H1 (cell line): ENCODE measurements around the gene HEPACAM. TPM values are rescaled to one million over a fixed set of nuclear protein-coding genes. Genes with fewer than 3 reads are reported as not detected.

ENCODE experiments used
- CTCF ChIA-PET: fragments of 300-600 bp; sonication (Branson Sonifier 250); formaldehyde crosslinking; loops from one replicate; lab custom pipeline; 2021; ENCODE audit not compliant: partially characterized antibody; lab: Charles Lee
- POLR2A ChIA-PET: fragments of 300-600 bp; sonication (Branson Sonifier 250); formaldehyde crosslinking; loops from one replicate; lab custom pipeline; 2021; ENCODE audit warnings: inconsistent platforms; ENCODE audit not compliant: partially characterized antibody; lab: Charles Lee
- DNase-seq, 2 experiments: peaks; one replicate each; pipeline versions ENCODE4 v3.0.0 to v3.0.0-alpha.2; 2010 to 2022; ENCODE audit warnings: low spot score in 2 of 2, low read depth in 1 of 2, mixed read lengths in 1 of 2
- FAIRE-seq: peaks from 2 replicates; lab custom pipeline; 2011; peaks lifted over from hg19 to GRCh38; lab: Jason Lieb, UNC
- H2AFZ ChIP-seq: 2 replicates; pipeline ENCODE4 v1.8.1; 2012; ENCODE audit warnings: low read length, inconsistent platforms
- H2AK5ac ChIP-seq: 2 replicates; pipeline ENCODE4 v1.6.1; 2013; ENCODE audit warnings: low read depth, low read length
- H2BK120ac ChIP-seq: replicated peaks from 2 replicates; pipeline ENCODE3; 2013; ENCODE audit warnings: low read depth, low read length, inconsistent platforms
- H2BK12ac ChIP-seq: 2 replicates; pipeline ENCODE4 v1.6.1; 2013; ENCODE audit warnings: low read depth, low read length
- H2BK15ac ChIP-seq: 2 replicates; pipeline ENCODE4 v1.6.1; 2013; ENCODE audit warnings: low read length
- H2BK20ac ChIP-seq: 2 replicates; pipeline ENCODE4 v1.6.1; 2013; ENCODE audit warnings: low read length
- H2BK5ac ChIP-seq: 2 replicates; pipeline ENCODE4 v1.6.1; 2013; ENCODE audit warnings: low read depth, low read length
- H3K14ac ChIP-seq: 2 replicates; pipeline ENCODE4 v1.6.1; 2013; ENCODE audit warnings: inconsistent platforms; ENCODE audit not compliant: insufficient read length
- H3K18ac ChIP-seq: 2 replicates; pipeline ENCODE4 v1.6.1; 2013; ENCODE audit warnings: low read length; ENCODE audit errors: extremely low read depth
- H3K23ac ChIP-seq: 2 replicates; pipeline ENCODE4 v1.6.1; 2013; ENCODE audit warnings: inconsistent platforms; ENCODE audit not compliant: insufficient read length
- H3K23me2 ChIP-seq: 2 replicates; pipeline ENCODE4 v1.6.1; 2013; ENCODE audit warnings: low read depth, low read length
- H3K27ac ChIP-seq: 2 replicates; pipeline ENCODE4 v1.6.1; 2011; ENCODE audit warnings: low read depth, low read length, inconsistent platforms
- H3K27me3 ChIP-seq, 4 experiments: replicated peaks in 1 of 4; 1 replicate in 1 of 4; 2 replicates in 3 of 4; pipeline versions ENCODE4 v1.6.1 to v1.8.1; 2011 to 2013; ENCODE audit warnings: low read length in 3 of 4, mild to moderate bottlenecking in 3 of 4, inconsistent platforms in 2 of 4, mixed read lengths in 2 of 4, moderate library complexity in 1 of 4; ENCODE audit not compliant: control insufficient read depth in 3 of 4, insufficient read depth in 3 of 4; ENCODE audit errors: extremely low read depth in 1 of 4
- H3K36me3 ChIP-seq, 4 experiments: 2 replicates each; pipeline versions ENCODE4 v1.6.1 to v1.8.1; 2011 to 2013; ENCODE audit warnings: mild to moderate bottlenecking in 4 of 4, low read length in 3 of 4, moderate library complexity in 2 of 4, control low read depth in 1 of 4, inconsistent platforms in 1 of 4; ENCODE audit not compliant: insufficient read depth in 4 of 4, control insufficient read depth in 2 of 4
- H3K4ac ChIP-seq: replicated peaks from 2 replicates; pipeline ENCODE3; 2013; ENCODE audit warnings: low read length, low read depth, mixed read lengths, inconsistent platforms; ENCODE audit not compliant: insufficient read length
- H3K4me1 ChIP-seq, 4 experiments: replicated peaks in 1 of 4; 1 replicate in 1 of 4; 2 replicates in 3 of 4; pipeline versions ENCODE4 v1.6.1 to v1.8.1; 2011 to 2013; ENCODE audit warnings: low read length in 3 of 4, inconsistent platforms in 2 of 4, mixed read lengths in 1 of 4; ENCODE audit not compliant: insufficient read depth in 4 of 4, control insufficient read depth in 3 of 4
- H3K4me2 ChIP-seq, 2 experiments: 2 replicates each; pipeline versions ENCODE4 v1.6.1 to v1.8.1; 2011 to 2013; ENCODE audit warnings: low read depth in 2 of 2, low read length in 2 of 2, control low read depth in 1 of 2, inconsistent platforms in 1 of 2, mild to moderate bottlenecking in 1 of 2; ENCODE audit not compliant: insufficient read depth in 1 of 2
- H3K4me3 ChIP-seq, 4 experiments: fragments of 200-600, 300-600 bp in 1 of 4; sonication (generic), shearing (Covaris generic), sonication (Bioruptor Twin) in 1 of 4; 2 replicates each; pipeline versions ENCODE4 v1.5.1 to v1.8.1; 2011 to 2016; ENCODE audit warnings: low read length in 4 of 4, low read depth in 3 of 4, control low read depth in 2 of 4, inconsistent platforms in 2 of 4, mild to moderate bottlenecking in 2 of 4, mixed read lengths in 1 of 4, moderate library complexity in 1 of 4; ENCODE audit not compliant: insufficient read depth in 2 of 4; ENCODE audit errors: extremely low read depth in 1 of 4
- H3K56ac ChIP-seq: replicated peaks from 2 replicates; pipeline ENCODE3; 2013; ENCODE audit warnings: low read depth, mild to moderate bottlenecking, mixed read lengths, low read length, inconsistent platforms; ENCODE audit not compliant: insufficient read length
- H3K79me1 ChIP-seq: 2 replicates; pipeline ENCODE4 v1.6.1; 2013; ENCODE audit warnings: low read depth, low read length, control low read depth
- H3K79me2 ChIP-seq, 2 experiments: 2 replicates each; pipeline versions ENCODE4 v1.6.1 to v1.8.1; 2012 to 2013; ENCODE audit warnings: low read length in 2 of 2, mild to moderate bottlenecking in 2 of 2, inconsistent platforms in 1 of 2; ENCODE audit not compliant: insufficient read depth in 2 of 2, control insufficient read depth in 1 of 2
- H3K9ac ChIP-seq, 4 experiments: replicated peaks in 1 of 4; 1 replicate in 1 of 4; 2 replicates in 3 of 4; pipeline versions ENCODE4 v1.6.1 to v1.8.1; 2011 to 2013; ENCODE audit warnings: low read depth in 3 of 4, low read length in 3 of 4, control low read depth in 2 of 4, mild to moderate bottlenecking in 2 of 4, moderate library complexity in 2 of 4, inconsistent platforms in 1 of 4; ENCODE audit errors: extremely low read depth in 1 of 4
- H3K9me3 ChIP-seq, 2 experiments: 2 replicates each; pipeline versions ENCODE4 v1.6.1 to v1.8.1; 2012 to 2013; ENCODE audit warnings: mild to moderate bottlenecking in 2 of 2, moderate library complexity in 2 of 2, control low read depth in 1 of 2, inconsistent platforms in 1 of 2, low read depth in 1 of 2, low read length in 1 of 2, mixed read lengths in 1 of 2; ENCODE audit not compliant: insufficient read depth in 2 of 2
- H4K20me1 ChIP-seq, 2 experiments: replicated peaks in 1 of 2; 2 replicates each; pipeline versions ENCODE3 to v1.8.1; 2011 to 2013; ENCODE audit warnings: inconsistent platforms in 2 of 2, low read length in 2 of 2, mild to moderate bottlenecking in 1 of 2; ENCODE audit not compliant: insufficient read depth in 2 of 2, control insufficient read depth in 1 of 2
- H4K5ac ChIP-seq: 2 replicates; pipeline ENCODE4 v1.6.1; 2013; ENCODE audit warnings: low read length, low read depth, mixed read lengths, inconsistent platforms; ENCODE audit not compliant: insufficient read length
- H4K8ac ChIP-seq: 2 replicates; pipeline ENCODE4 v1.8.0; 2013; ENCODE audit warnings: mild to moderate bottlenecking, moderate library complexity, low read length, inconsistent platforms; ENCODE audit not compliant: insufficient read depth; ENCODE audit errors: extremely low read depth
- H4K91ac ChIP-seq: replicated peaks from 2 replicates; pipeline ENCODE3; 2013; ENCODE audit warnings: low read length, mixed read lengths, inconsistent platforms; ENCODE audit not compliant: insufficient read length
- CHD2 ChIP-seq: IDR thresholded peaks from 2 replicates; pipeline ENCODE4 v1.6.1; 2012; ENCODE audit warnings: low read length, improper control_type of control experiment
- KDM5A ChIP-seq: fragments of 200-600 bp; IDR thresholded peaks from 2 replicates; pipeline ENCODE4 v1.7.1; 2012; ENCODE audit warnings: mild to moderate bottlenecking, low read length, inconsistent platforms, mixed read lengths
- POLR2AphosphoS5 ChIP-seq: IDR thresholded peaks from 2 replicates; pipeline ENCODE4 v1.6.1; 2011; ENCODE audit warnings: low read depth, low read length
- RXRA ChIP-seq: IDR thresholded peaks from 2 replicates; pipeline ENCODE4 v1.6.1; 2011; ENCODE audit warnings: low read depth, mild to moderate bottlenecking, low read length, moderate library complexity; ENCODE audit not compliant: insufficient read depth
- SRF ChIP-seq: IDR thresholded peaks from 2 replicates; pipeline ENCODE4 v1.6.1; 2011; ENCODE audit warnings: mild to moderate bottlenecking, low read depth, low read length, moderate library complexity
- YY1 ChIP-seq: IDR thresholded peaks from 2 replicates; pipeline ENCODE4 v1.6.1; 2011; ENCODE audit warnings: low read depth, mild to moderate bottlenecking, low read length
- WGBS, 2 experiments: shearing (Covaris generic) in 1 of 2; methylation state at CpG; one replicate each; pipeline versions ENCODE4 v1.1.6 to v1.1.7; 2013 to 2015; ENCODE audit warnings: low lambda C conversion rate in 2 of 2, mixed read lengths in 2 of 2, inconsistent platforms in 1 of 2, low coverage in 1 of 2, missing lambda C conversion rate in 1 of 2; ENCODE audit not compliant: insufficient replicate concordance in 2 of 2, insufficient coverage in 1 of 2, insufficient read length in 1 of 2; ENCODE audit errors: extremely low coverage in 1 of 2, missing lambda C conversion rate in 1 of 2; 5-methylcytosine and 5-hydroxymethylcytosine counted together
- polyA plus RNA-seq, 7 experiments: library from polyadenylated mRNA; depleted of rRNA in 3 of 7; stranded (reverse) in 5 of 7; unstranded in 2 of 7; fragments of >200 nt in 5 of 7; fragments of 200-250 nt in 2 of 7; gene quantifications; 1 replicate in 5 of 7; 2 replicates in 1 of 7; 4 replicates in 1 of 7; pipeline versions ENCODE4 v1.2.1 to v1.2.3, GENCODE V29; 2011 to 2013; ENCODE audit warnings: missing spikeins in 2 of 7, mixed read lengths in 2 of 7
- total RNA-seq: library from RNA; stranded (reverse); fragmentation: NEBNext Ultra II Directional; extraction: Animal tissue kit (Norgen Biotek cat#: 25700); gene quantifications from 2 replicates; pipeline ENCODE4 v1.2.1, GENCODE V29; 2021
- TF ChIP-seq, protein P1 (sequence below): IDR thresholded peaks from 2 replicates; pipeline ENCODE4 v1.6.1; 2012; ENCODE audit warnings: inconsistent platforms
- TF ChIP-seq, protein P2 (sequence below), 3 experiments: IDR thresholded peaks; 1 replicate in 2 of 3; 2 replicates in 1 of 3; pipeline versions ENCODE4 v1.5.1 to v1.6.1; 2011; ENCODE audit warnings: low read length in 3 of 3, mild to moderate bottlenecking in 3 of 3, inconsistent platforms in 2 of 3, low read depth in 1 of 3, moderate library complexity in 1 of 3; ENCODE audit not compliant: insufficient read depth in 1 of 3; ENCODE audit errors: control extremely low read depth in 1 of 3
- TF ChIP-seq, protein P3 (sequence below): IDR thresholded peaks from 2 replicates; pipeline ENCODE4 v1.6.1; 2012; ENCODE audit warnings: inconsistent platforms

HEPACAM gene
- total and polyA plus RNA-seq, 2 of the 8 experiments (the other 6 are each of a cell fraction or from before 2014, with no cell fraction given) = not detected

DNA sequence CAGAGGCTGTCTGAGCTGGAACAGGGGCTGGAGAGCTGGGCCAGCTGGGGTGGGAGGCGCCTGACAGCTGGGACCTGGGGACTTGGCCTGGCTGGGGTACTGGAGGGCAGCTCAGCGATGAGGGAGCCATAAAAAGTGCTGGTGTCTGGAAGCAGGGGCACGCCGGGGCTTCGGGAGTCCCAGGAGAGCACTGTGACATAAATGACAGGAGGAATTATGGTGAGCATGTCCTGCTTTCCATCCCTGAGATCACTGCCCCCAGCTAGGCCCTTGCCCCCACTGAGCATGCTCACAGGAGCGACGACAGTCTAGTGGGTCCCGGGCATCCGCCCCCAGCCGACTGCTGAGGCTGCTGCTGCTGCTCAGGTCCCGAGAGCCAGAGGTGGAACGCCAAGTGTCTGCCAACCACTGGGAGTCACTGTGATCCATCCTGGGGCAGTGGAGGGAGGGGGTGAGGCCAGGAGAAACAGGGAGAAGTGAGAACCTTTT, 44.4 kb downstream of the HEPACAM start:
- no peak overlapping the region for H3K56ac ChIP-seq
- H3K9me3 ChIP-seq = no peaks in the 10 kb centered on the region
- CTCF ChIA-PET = interaction anchor here (0.7 to 4.8 kb wide), 12 partner anchors 9 to 455 kb away, joined by 3 to 22 read pairs (median 4); no protein-coding TSS in a partner anchor
- FAIRE-seq (no peak), DNase-seq (peak in 1 of 2 experiments; percentile 51)
- no peaks in the 10 kb centered on the region for H3K23me2 ChIP-seq
- no peaks in the 10 kb centered on the region for H3K79me1 ChIP-seq
- H3K23ac ChIP-seq = no peak overlapping the region
- H3K4me1 ChIP-seq = no peaks in the 10 kb centered on the region; a peak in 1 of 7 replicates
- H3K18ac ChIP-seq = no peak overlapping the region
- H3K4me2 ChIP-seq = no peak overlapping the region
- 0 out of 2 replicates have a peak overlapping the region, but pooled peaks have one; percentile 30 for H4K8ac ChIP-seq
- H3K4ac ChIP-seq = no peak overlapping the region
- no peak overlapping the region for H2BK20ac ChIP-seq
- no peak overlapping the region for H2BK12ac ChIP-seq
- H4K91ac ChIP-seq = no peak overlapping the region
- H4K20me1 ChIP-seq = no peaks in the 10 kb centered on the region
- no peak overlapping the region; a peak in 1 of 7 replicates for H3K9ac ChIP-seq
- no peak overlapping the region for H2BK120ac ChIP-seq
- H4K5ac ChIP-seq = no peak overlapping the region
- H2BK5ac ChIP-seq = no peak overlapping the region
- no peaks in the 10 kb centered on the region for H3K79me2 ChIP-seq
- WGBS, 2 experiments = 64% methylated on average over 12 of the region's 12 CpGs; no CpG with 5 or more reads in 1 of the 2 experiments
- H3K27ac ChIP-seq = no peak overlapping the region
- no peak overlapping the region for H2AK5ac ChIP-seq
- H2AFZ ChIP-seq = no peak overlapping the region
- no peak overlapping the region for H2BK15ac ChIP-seq
- no peak overlapping the region for H3K14ac ChIP-seq
- H3K36me3 ChIP-seq = no peaks in the 10 kb centered on the region
- POLR2A ChIA-PET = interaction anchor here (1.8 kb wide), 1 partner anchor 9 kb away, joined by 7 read pairs; no protein-coding TSS in a partner anchor
- no peak overlapping the region for H3K4me3 ChIP-seq
- H3K27me3 ChIP-seq = peaks cover 0 to 3% (median under 1%) of the 10 kb centered on the region in 4 experiments; a peak in 2 of 7 replicates
- TF ChIP-seq, protein P1, sequence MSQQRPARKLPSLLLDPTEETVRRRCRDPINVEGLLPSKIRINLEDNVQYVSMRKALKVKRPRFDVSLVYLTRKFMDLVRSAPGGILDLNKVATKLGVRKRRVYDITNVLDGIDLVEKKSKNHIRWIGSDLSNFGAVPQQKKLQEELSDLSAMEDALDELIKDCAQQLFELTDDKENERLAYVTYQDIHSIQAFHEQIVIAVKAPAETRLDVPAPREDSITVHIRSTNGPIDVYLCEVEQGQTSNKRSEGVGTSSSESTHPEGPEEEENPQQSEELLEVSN = no peak
- no peak for TF ChIP-seq YY1
- no peak for TF ChIP-seq KDM5A
- TF ChIP-seq SRF = no peak
- TF ChIP-seq POLR2AphosphoS5 = no peak
- no peak for TF ChIP-seq CHD2
- TF ChIP-seq RXRA = no peak
- TF ChIP-seq, protein P2, sequence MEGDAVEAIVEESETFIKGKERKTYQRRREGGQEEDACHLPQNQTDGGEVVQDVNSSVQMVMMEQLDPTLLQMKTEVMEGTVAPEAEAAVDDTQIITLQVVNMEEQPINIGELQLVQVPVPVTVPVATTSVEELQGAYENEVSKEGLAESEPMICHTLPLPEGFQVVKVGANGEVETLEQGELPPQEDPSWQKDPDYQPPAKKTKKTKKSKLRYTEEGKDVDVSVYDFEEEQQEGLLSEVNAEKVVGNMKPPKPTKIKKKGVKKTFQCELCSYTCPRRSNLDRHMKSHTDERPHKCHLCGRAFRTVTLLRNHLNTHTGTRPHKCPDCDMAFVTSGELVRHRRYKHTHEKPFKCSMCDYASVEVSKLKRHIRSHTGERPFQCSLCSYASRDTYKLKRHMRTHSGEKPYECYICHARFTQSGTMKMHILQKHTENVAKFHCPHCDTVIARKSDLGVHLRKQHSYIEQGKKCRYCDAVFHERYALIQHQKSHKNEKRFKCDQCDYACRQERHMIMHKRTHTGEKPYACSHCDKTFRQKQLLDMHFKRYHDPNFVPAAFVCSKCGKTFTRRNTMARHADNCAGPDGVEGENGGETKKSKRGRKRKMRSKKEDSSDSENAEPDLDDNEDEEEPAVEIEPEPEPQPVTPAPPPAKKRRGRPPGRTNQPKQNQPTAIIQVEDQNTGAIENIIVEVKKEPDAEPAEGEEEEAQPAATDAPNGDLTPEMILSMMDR (IDR thresholded peaks at IDR 0.05; ENCODE audit: control extremely low read depth in 1 of 3, insufficient read depth in 1 of 3, low read depth in 1 of 3, low read length in 3 of 3) = peak; percentile 42 to 65 (median 50)
- TF ChIP-seq, protein P3, sequence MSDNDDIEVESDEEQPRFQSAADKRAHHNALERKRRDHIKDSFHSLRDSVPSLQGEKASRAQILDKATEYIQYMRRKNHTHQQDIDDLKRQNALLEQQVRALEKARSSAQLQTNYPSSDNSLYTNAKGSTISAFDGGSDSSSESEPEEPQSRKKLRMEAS = 0 out of 2 replicates have a peak, but pooled peaks have one; percentile 8
